ENCODE data around the gene DBX1. TPM values are rescaled to one million over a fixed set of nuclear protein-coding genes. Genes with fewer than 3 reads are reported as not detected.

DBX1 gene
- total and polyA plus RNA-seq, 10 of the 15 experiments (the other 5 are each of a cell fraction or from before 2014, with no cell fraction given), result not detected

DNA sequence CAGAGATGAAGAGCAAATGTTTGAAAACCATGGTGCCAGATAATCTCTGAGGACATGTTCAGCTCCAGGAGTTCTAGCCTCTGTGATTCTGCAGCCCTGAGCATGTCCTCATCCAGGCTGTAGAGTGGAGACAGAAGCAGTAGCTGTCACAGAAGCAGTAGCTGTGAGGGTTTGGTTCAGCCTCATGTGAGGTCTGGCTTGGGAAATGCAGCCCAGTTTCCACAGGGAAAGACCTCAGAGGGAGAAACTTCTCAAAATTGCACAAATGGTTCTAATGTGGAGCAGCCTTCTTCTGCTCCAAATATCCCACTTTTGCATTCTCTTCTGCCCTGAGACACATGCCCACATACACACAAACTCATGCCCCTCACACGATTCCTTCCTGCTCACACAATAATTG, 48.4 kb downstream of the DBX1 start:
- H3K9me3 ChIP-seq (replicated peaks; ENCODE audit: control insufficient read depth, insufficient read depth, low read length), result no peaks in the 10 kb centered on the region
- RAD21 ChIA-PET (ENCODE audit: unreplicated experiment), result interaction anchor here (0.7 to 3.3 kb wide), 4 partner anchors 13 to 286 kb away, joined by 3 to 20 read pairs (median 3); no protein-coding TSS in a partner anchor
- no peaks in the 10 kb centered on the region; the same call in 1 of the 2 replicates for H3K4me1 ChIP-seq (ENCODE audit: control insufficient read depth, insufficient read depth, low read length)
- in situ Hi-C loops (cut with MboI) (loop anchor here (5.0 kb wide), 1 partner anchor 165 kb away; no protein-coding TSS in a partner anchor), intact Hi-C loops (cut with micrococcal nuclease; ENCODE audit: unreplicated experiment) (loop anchor here (1.0 to 2.0 kb wide), 3 partner anchors 161 to 207 kb away; no protein-coding TSS in a partner anchor)
- no peak for FAIRE-seq
- no TSS peak for BruUV-seq (replicated peaks)
- no peaks in the 10 kb centered on the region for H4K20me1 ChIP-seq (ENCODE audit: control insufficient read depth, insufficient read depth)
- no peaks in the 10 kb centered on the region for H3K36me3 ChIP-seq (ENCODE audit: control insufficient read depth in 2 of 2, insufficient read depth in 2 of 2, low read length in 1 of 2)
- SMC1A ChIA-PET (ENCODE audit: uncharacterized antibody, unreplicated experiment), result interaction anchor here (0.9 to 1.6 kb wide), 5 partner anchors 16 to 166 kb away, joined by 3 to 4 read pairs (median 3); no protein-coding TSS in a partner anchor
- H3K27me3 ChIP-seq (replicated peaks in 1 of 2; ENCODE audit: control insufficient read depth in 2 of 2, insufficient read depth in 2 of 2, low read length in 1 of 2), result no peaks in the 10 kb centered on the region
- CTCF ChIA-PET, result interaction anchor here (0.7 to 9.0 kb wide), 15 partner anchors 10 to 243 kb away, joined by 3 to 111 read pairs (median 3); no protein-coding TSS in a partner anchor
- WGBS (ENCODE audit: insufficient coverage, insufficient replicate concordance, low lambda C conversion rate, missing lambda C conversion rate), result 0% methylated on average over 1 of the region's 1 CpG
- no peak overlapping the region for H3K4me2 ChIP-seq (ENCODE audit: control insufficient read depth, insufficient read depth)
- POLR2A ChIA-PET, result no interaction called here
- H3K4me3 ChIP-seq, result no peak overlapping the region
- H3K27ac ChIP-seq (ENCODE audit: control insufficient read depth, insufficient read depth), result no peak overlapping the region
- no peak for ATAC-seq
- no peak overlapping the region for H2AFZ ChIP-seq (ENCODE audit: control insufficient read depth, low read depth, low read length)
- no peaks in the 10 kb centered on the region for H3K79me2 ChIP-seq (ENCODE audit: control insufficient read depth, insufficient read depth, low read length)
- no peak overlapping the region for H3K9ac ChIP-seq (ENCODE audit: control insufficient read depth, insufficient read depth, low read length)
- DNase-seq (ENCODE audit: low read depth, low spot score), result no peak
- TF ChIP-seq, protein P1, sequence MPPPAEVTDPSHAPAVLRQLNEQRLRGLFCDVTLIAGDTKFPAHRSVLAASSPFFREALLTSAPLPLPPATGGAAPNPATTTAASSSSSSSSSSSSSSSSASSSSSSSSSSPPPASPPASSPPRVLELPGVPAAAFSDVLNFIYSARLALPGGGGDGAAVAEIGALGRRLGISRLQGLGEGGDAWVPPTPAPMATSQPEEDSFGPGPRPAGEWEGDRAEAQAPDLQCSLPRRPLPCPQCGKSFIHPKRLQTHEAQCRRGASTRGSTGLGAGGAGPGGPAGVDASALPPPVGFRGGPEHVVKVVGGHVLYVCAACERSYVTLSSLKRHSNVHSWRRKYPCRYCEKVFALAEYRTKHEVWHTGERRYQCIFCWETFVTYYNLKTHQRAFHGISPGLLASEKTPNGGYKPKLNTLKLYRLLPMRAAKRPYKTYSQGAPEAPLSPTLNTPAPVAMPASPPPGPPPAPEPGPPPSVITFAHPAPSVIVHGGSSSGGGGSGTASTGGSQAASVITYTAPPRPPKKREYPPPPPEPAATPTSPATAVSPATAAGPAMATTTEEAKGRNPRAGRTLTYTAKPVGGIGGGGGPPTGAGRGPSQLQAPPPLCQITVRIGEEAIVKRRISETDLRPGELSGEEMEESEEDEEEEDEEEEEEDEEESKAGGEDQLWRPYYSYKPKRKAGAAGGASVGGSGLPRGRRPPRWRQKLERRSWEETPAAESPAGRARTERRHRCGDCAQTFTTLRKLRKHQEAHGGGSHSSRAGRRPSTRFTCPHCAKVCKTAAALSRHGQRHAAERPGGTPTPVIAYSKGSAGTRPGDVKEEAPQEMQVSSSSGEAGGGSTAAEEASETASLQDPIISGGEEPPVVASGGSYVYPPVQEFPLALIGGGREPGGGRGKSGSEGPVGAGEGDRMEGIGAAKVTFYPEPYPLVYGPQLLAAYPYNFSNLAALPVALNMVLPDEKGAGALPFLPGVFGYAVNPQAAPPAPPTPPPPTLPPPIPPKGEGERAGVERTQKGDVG (CRISPR knock-in tag; IDR thresholded peaks at IDR 0.05), result no peak
- TF ChIP-seq, protein P2, sequence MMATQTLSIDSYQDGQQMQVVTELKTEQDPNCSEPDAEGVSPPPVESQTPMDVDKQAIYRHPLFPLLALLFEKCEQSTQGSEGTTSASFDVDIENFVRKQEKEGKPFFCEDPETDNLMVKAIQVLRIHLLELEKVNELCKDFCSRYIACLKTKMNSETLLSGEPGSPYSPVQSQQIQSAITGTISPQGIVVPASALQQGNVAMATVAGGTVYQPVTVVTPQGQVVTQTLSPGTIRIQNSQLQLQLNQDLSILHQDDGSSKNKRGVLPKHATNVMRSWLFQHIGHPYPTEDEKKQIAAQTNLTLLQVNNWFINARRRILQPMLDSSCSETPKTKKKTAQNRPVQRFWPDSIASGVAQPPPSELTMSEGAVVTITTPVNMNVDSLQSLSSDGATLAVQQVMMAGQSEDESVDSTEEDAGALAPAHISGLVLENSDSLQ (IDR thresholded peaks at IDR 0.05), result no peak
- TF ChIP-seq CREM (IDR thresholded peaks at IDR 0.05; ENCODE audit: low read depth) (no peak), KLF5 (IDR thresholded peaks at IDR 0.05; ENCODE audit: partially characterized antibody) (no peak), CBX5 (IDR thresholded peaks at IDR 0.05; ENCODE audit: low read depth) (no peak), POLR2AphosphoS2 (IDR thresholded peaks at IDR 0.05; ENCODE audit: low read depth, low read length) (no peak), NFYB (IDR thresholded peaks at IDR 0.05; ENCODE audit: insufficient read depth, low read depth, low read length) (no peak), POLR2A (IDR thresholded peaks at IDR 0.05; ENCODE audit: low read depth, low read length) (no peak), SMC3 (IDR thresholded peaks at IDR 0.05; ENCODE audit: borderline replicate concordance, low read length) (no peak), ZNF622 (IDR thresholded peaks at IDR 0.05) (no peak), RELA (IDR thresholded peaks at IDR 0.05; ENCODE audit: borderline replicate concordance, partially characterized antibody) (no peak), POLR2AphosphoS5 (IDR thresholded peaks at IDR 0.05; ENCODE audit: low read length) (no peak), BHLHE40 (IDR thresholded peaks at IDR 0.05; ENCODE audit: borderline replicate concordance in 1 of 2, low read depth in 2 of 2, low read length in 1 of 2) (no peak), NR2F1 (conservative IDR thresholded peaks at IDR 0.05) (no peak), ZNF24 (IDR thresholded peaks at IDR 0.05) (no peak), CREB1 (IDR thresholded peaks at IDR 0.05; ENCODE audit: low read depth) (no peak), RCOR1 (conservative IDR thresholded peaks at IDR 0.05; ENCODE audit: low read depth, low read length) (no peak)
- TF ChIP-seq, protein P3, sequence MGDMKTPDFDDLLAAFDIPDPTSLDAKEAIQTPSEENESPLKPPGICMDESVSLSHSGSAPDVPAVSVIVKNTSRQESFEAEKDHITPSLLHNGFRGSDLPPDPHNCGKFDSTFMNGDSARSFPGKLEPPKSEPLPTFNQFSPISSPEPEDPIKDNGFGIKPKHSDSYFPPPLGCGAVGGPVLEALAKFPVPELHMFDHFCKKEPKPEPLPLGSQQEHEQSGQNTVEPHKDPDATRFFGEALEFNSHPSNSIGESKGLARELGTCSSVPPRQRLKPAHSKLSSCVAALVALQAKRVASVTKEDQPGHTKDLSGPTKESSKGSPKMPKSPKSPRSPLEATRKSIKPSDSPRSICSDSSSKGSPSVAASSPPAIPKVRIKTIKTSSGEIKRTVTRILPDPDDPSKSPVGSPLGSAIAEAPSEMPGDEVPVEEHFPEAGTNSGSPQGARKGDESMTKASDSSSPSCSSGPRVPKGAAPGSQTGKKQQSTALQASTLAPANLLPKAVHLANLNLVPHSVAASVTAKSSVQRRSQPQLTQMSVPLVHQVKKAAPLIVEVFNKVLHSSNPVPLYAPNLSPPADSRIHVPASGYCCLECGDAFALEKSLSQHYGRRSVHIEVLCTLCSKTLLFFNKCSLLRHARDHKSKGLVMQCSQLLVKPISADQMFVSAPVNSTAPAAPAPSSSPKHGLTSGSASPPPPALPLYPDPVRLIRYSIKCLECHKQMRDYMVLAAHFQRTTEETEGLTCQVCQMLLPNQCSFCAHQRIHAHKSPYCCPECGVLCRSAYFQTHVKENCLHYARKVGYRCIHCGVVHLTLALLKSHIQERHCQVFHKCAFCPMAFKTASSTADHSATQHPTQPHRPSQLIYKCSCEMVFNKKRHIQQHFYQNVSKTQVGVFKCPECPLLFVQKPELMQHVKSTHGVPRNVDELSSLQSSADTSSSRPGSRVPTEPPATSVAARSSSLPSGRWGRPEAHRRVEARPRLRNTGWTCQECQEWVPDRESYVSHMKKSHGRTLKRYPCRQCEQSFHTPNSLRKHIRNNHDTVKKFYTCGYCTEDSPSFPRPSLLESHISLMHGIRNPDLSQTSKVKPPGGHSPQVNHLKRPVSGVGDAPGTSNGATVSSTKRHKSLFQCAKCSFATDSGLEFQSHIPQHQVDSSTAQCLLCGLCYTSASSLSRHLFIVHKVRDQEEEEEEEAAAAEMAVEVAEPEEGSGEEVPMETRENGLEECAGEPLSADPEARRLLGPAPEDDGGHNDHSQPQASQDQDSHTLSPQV (IDR thresholded peaks at IDR 0.05), result no peak
